GM12875 (cell line): Measurements from ENCODE around the gene SLC35A4.

Experiments used
- H3K4me3 ChIP-seq: one replicate; pipeline ENCODE4 v1.5.1; 2011; ENCODE audit warnings: low read depth, low read length, control low read depth
- CTCF ChIP-seq: IDR thresholded peaks from 2 replicates; pipeline ENCODE4 v1.5.1; 2011; ENCODE audit warnings: low read depth, mild to moderate bottlenecking, control low read depth, inconsistent platforms, low read length, moderate library complexity, borderline replicate concordance; ENCODE audit not compliant: insufficient read depth

SLC35A4 gene

GRCh38 chr5:140551872-140552271 lies 12.8 kb upstream of the SLC35A4 start:
- TF ChIP-seq CTCF = no peak
- no peak overlapping the region for H3K4me3 ChIP-seq

- TF ChIP-seq CTCF = no peak
- H3K4me3 ChIP-seq = no peak overlapping the region
Observed at GRCh38 chr5:140553657-140554056, 11.0 kb upstream of the SLC35A4 start.

GRCh38 chr5:140554454-140554853 lies 10.2 kb upstream of the SLC35A4 start:
- no peak for TF ChIP-seq CTCF
- no peak overlapping the region for H3K4me3 ChIP-seq

GRCh38 chr5:140555747-140556312 lies 8.8 kb upstream of the SLC35A4 start:
- TF ChIP-seq CTCF = no peak
- peak overlapping the region; percentile 91 for H3K4me3 ChIP-seq

- no peak for TF ChIP-seq CTCF
- peak overlapping the region; percentile 91 for H3K4me3 ChIP-seq
Observed at GRCh38 chr5:140556438-140556837, 8.2 kb upstream of the SLC35A4 start.

- no peak for TF ChIP-seq CTCF
- H3K4me3 ChIP-seq = peak within 1 kb of the TSS; percentile 91
Observed at GRCh38 chr5:140557136-140557805, 7.4 kb upstream of the SLC35A4 start, which contains the start of gene SRA1. SRA1 (minus strand) TSS chr5:140557473; CDS start chr5:140557452, 21 bp downstream.

- no peak overlapping the region for H3K4me3 ChIP-seq
- no peak for TF ChIP-seq CTCF
Observed at GRCh38 chr5:140557965-140558364, 6.7 kb upstream of the SLC35A4 start.
